Measurements from ENCODE around the gene PBXIP1.
"Not testable (repeated sequence)": the region's sequence is repeated elsewhere in the genome, so short reads cannot be mapped to it uniquely, and the experiment has no call there.

Gene PBXIP1

GRCh38 chr1:154998201-154998780 lies 42.4 kb upstream of the PBXIP1 start:
- H3K27me3 ChIP-seq (ENCODE audit: control insufficient read depth, low read length), result no peaks in the 10 kb centered on the region
- H3K4me1 ChIP-seq (ENCODE audit: control insufficient read depth, low read length), result peaks cover 27% of the 10 kb centered on the region
- no peaks in the 10 kb centered on the region for H3K36me3 ChIP-seq (ENCODE audit: control insufficient read depth, low read length)
- TF ChIP-seq EZH2phosphoT487 (IDR thresholded peaks at IDR 0.05; ENCODE audit: borderline replicate concordance, low read length) (no peak), CTCF (IDR thresholded peaks at IDR 0.05; ENCODE audit: low read depth, low read length, poor library complexity, severe bottlenecking) (peak; percentile 59)
- H3K4me3 ChIP-seq (ENCODE audit: low read length), result peak overlapping the region; percentile 92
- H3K79me2 ChIP-seq (ENCODE audit: control insufficient read depth, low read length), result peaks cover 7% of the 10 kb centered on the region
- H3K9me3 ChIP-seq (ENCODE audit: control insufficient read depth, insufficient read depth, low read length), result no peaks in the 10 kb centered on the region
- H3F3A ChIP-seq (ENCODE audit: control insufficient read depth, insufficient read depth), result peaks cover 31% of the 10 kb centered on the region
- no peaks in the 10 kb centered on the region for H3K9me2 ChIP-seq (replicated peaks; ENCODE audit: control insufficient read depth, low read length)
- H3K4me2 ChIP-seq (ENCODE audit: low read length), result peak overlapping the region; percentile 81; the same call in 1 of the 2 replicates
- no peak overlapping the region for H3K27ac ChIP-seq (ENCODE audit: low read depth, low read length)
- no peaks in the 10 kb centered on the region for H4K20me1 ChIP-seq (ENCODE audit: control insufficient read depth, insufficient read depth, low read depth, low read length)

GRCh38 chr1:154996966-154997701 lies 41.2 kb upstream of the PBXIP1 start:
- Histone ChIP-seq H4K20me1 (ENCODE audit: control insufficient read depth, insufficient read depth, low read depth, low read length) (no peaks in the 10 kb centered on the region), H3K27me3 (ENCODE audit: control insufficient read depth, low read length) (no peaks in the 10 kb centered on the region), H3K36me3 (ENCODE audit: control insufficient read depth, low read length) (no peaks in the 10 kb centered on the region; the same call in 1 of the 2 replicates), H3K79me2 (ENCODE audit: control insufficient read depth, low read length) (no peaks in the 10 kb centered on the region), H3K4me1 (ENCODE audit: control insufficient read depth, low read length) (peaks cover 27% of the 10 kb centered on the region), H3F3A (ENCODE audit: control insufficient read depth, insufficient read depth) (peaks cover 31% of the 10 kb centered on the region), H3K4me2 (ENCODE audit: low read length) (no peak overlapping the region), H3K9me3 (ENCODE audit: control insufficient read depth, insufficient read depth, low read length) (no peaks in the 10 kb centered on the region), H3K4me3 (ENCODE audit: low read length) (no peak overlapping the region), H3K9me2 (replicated peaks; ENCODE audit: control insufficient read depth, low read length) (no peaks in the 10 kb centered on the region), H3K27ac (ENCODE audit: low read depth, low read length) (no peak overlapping the region)
- TF ChIP-seq CTCF (IDR thresholded peaks at IDR 0.05; ENCODE audit: low read depth, low read length, poor library complexity, severe bottlenecking) (no peak), EZH2phosphoT487 (IDR thresholded peaks at IDR 0.05; ENCODE audit: borderline replicate concordance, low read length) (no peak)

GRCh38 chr1:154995301-154995983 lies 39.5 kb upstream of the PBXIP1 start:
- H3K9me2 ChIP-seq (replicated peaks; ENCODE audit: control insufficient read depth, low read length); H3K4me2 ChIP-seq (ENCODE audit: low read length); H3K4me3 ChIP-seq (ENCODE audit: low read length); H3K36me3 ChIP-seq (ENCODE audit: control insufficient read depth, low read length); H3K27ac ChIP-seq (ENCODE audit: low read depth, low read length); H3K9me3 ChIP-seq (ENCODE audit: control insufficient read depth, insufficient read depth, low read length); H4K20me1 ChIP-seq (ENCODE audit: control insufficient read depth, insufficient read depth, low read depth, low read length); H3K27me3 ChIP-seq (ENCODE audit: control insufficient read depth, low read length); H3K79me2 ChIP-seq (ENCODE audit: control insufficient read depth, low read length): not testable (repeated sequence)
- H3K4me1 ChIP-seq (ENCODE audit: control insufficient read depth, low read length), result peaks cover 19% of the 10 kb centered on the region
- TF ChIP-seq CTCF (IDR thresholded peaks at IDR 0.05; ENCODE audit: low read depth, low read length, poor library complexity, severe bottlenecking), result peak; percentile 41
- peaks cover 27% of the 10 kb centered on the region for H3F3A ChIP-seq (ENCODE audit: control insufficient read depth, insufficient read depth)

Measured in DOHH2 (cell line).